ENCODE results near the gene SEBOX. TPM values are rescaled to one million over a fixed set of nuclear protein-coding genes. Genes with fewer than 3 reads are reported as not detected.

SEBOX gene
- total RNA-seq, 4 donors from 2014 or later = not detected

DNA sequence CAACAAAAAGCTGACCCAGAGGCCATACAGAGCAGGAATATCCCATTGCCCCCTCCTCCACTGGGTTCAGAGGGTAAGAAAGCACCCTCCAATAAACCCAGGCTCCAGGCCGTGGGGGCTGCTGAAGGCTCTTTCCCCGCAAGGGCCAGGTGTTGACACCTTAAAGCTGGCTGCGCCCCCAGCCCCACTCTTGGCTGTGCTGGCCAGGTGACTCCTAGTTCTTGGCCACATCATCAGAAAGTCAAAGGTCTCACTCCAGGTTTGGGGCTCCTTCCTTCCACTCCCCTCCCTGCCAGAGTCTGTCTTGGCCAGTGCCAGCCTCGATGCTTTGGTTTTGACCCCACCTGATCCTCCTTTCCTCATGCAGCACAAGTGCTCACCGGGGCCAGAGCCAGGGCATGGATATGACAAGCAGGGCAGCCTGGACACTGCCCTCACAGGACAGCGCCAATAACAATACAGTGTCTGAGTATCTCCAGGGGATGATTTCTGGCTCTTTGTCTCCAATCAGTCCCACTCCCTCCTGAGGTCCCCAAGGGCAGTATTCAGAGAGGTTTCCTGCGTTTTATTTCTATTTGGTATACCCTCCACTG is 32.8 kb upstream of the SEBOX start:
- TF ChIP-seq POLR2A (IDR thresholded peaks at IDR 0.05) (no peak), EP300 (IDR thresholded peaks at IDR 0.05) (no peak)
- TF ChIP-seq, protein P1, sequence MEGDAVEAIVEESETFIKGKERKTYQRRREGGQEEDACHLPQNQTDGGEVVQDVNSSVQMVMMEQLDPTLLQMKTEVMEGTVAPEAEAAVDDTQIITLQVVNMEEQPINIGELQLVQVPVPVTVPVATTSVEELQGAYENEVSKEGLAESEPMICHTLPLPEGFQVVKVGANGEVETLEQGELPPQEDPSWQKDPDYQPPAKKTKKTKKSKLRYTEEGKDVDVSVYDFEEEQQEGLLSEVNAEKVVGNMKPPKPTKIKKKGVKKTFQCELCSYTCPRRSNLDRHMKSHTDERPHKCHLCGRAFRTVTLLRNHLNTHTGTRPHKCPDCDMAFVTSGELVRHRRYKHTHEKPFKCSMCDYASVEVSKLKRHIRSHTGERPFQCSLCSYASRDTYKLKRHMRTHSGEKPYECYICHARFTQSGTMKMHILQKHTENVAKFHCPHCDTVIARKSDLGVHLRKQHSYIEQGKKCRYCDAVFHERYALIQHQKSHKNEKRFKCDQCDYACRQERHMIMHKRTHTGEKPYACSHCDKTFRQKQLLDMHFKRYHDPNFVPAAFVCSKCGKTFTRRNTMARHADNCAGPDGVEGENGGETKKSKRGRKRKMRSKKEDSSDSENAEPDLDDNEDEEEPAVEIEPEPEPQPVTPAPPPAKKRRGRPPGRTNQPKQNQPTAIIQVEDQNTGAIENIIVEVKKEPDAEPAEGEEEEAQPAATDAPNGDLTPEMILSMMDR (IDR thresholded peaks at IDR 0.05) = no peak
- H3K4me1 ChIP-seq = peaks cover 0 to 2% (median 0%) of the 10 kb centered on the region in 4 donors
- 70 to 72% methylated on average over 7 of the region's 7 CpGs for WGBS, 2 donors

DNA sequence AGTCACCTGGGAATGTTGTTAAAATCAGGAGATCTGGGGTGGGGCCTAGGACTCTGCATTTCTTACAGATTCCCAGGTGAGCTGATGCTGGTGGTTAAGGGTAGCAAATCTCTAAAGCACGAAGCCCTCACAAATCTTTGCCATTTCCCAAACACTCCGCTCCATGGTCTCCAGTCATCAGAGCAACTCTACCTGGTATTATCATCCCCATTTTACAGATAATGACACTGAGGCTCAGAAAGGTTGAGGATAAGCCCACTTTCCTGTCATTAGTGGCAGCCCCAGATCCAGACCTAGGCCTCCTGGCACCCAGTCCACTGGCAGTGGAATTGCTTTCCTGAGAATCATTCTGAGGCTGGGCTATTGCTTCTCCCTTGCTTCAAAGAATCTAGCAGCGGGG is 32.3 kb upstream of the SEBOX start:
- 95 to 98% methylated on average over 3 of the region's 3 CpGs for WGBS, 2 donors
- Histone ChIP-seq H3K9me3 (no peaks in the 10 kb centered on the region), H3K27me3 (no peaks in the 10 kb centered on the region), H3K4me3 (no peak overlapping the region), H3K27ac (no peak overlapping the region), H3K36me3 (peaks cover 0 to 99% (median 0%) of the 10 kb centered on the region in 3 donors), H3K4me1 (peaks cover 0 to 2% (median 0%) of the 10 kb centered on the region in 4 donors)
- TF ChIP-seq EP300 (IDR thresholded peaks at IDR 0.05) = no peak
- no peak for TF ChIP-seq POLR2A (IDR thresholded peaks at IDR 0.05)
- TF ChIP-seq, protein P1 (IDR thresholded peaks at IDR 0.05) = no peak
- no peak for DNase-seq (ENCODE audit: low spot score in 2 of 2)

More for the DNA sequence above, 32.8 kb upstream of the SEBOX start:
- H3K27ac ChIP-seq = no peak overlapping the region
- H3K4me3 ChIP-seq = no peak overlapping the region
- DNase-seq (ENCODE audit: low spot score in 2 of 2) = no peak
- H3K36me3 ChIP-seq = peaks cover 0 to 99% (median 0%) of the 10 kb centered on the region in 3 donors
- H3K27me3 ChIP-seq = no peaks in the 10 kb centered on the region
- H3K9me3 ChIP-seq = no peaks in the 10 kb centered on the region

GRCh38 chr17:28396635-28397239 is 31.7 kb upstream of the SEBOX start:
- Histone ChIP-seq H3K27ac (no peak overlapping the region), H3K36me3 (peaks cover 0 to 99% (median 0%) of the 10 kb centered on the region in 3 donors), H3K4me1 (peaks cover 0 to 2% (median 0%) of the 10 kb centered on the region in 4 donors), H3K27me3 (no peaks in the 10 kb centered on the region), H3K4me3 (no peak overlapping the region), H3K9me3 (no peaks in the 10 kb centered on the region)
- WGBS, 2 donors = 77 to 97% methylated on average over 3 to 6 of the region's 6 CpGs
- no peak for DNase-seq (ENCODE audit: low spot score in 2 of 2)
- TF ChIP-seq, protein P1 (IDR thresholded peaks at IDR 0.05) = no peak
- TF ChIP-seq EP300 (IDR thresholded peaks at IDR 0.05) (no peak), POLR2A (IDR thresholded peaks at IDR 0.05) (no peak)

GRCh38 chr17:28395968-28396367 is 31.0 kb upstream of the SEBOX start:
- Histone ChIP-seq H3K27me3 (no peaks in the 10 kb centered on the region), H3K9me3 (no peaks in the 10 kb centered on the region), H3K36me3 (peaks cover 0 to 98% (median 0%) of the 10 kb centered on the region in 3 donors), H3K4me3 (no peak overlapping the region), H3K4me1 (peaks cover 0 to 2% (median 0%) of the 10 kb centered on the region in 4 donors), H3K27ac (no peak overlapping the region)
- DNase-seq (ENCODE audit: low spot score in 2 of 2) = no peak
- TF ChIP-seq, protein P1 (IDR thresholded peaks at IDR 0.05) = no peak
- TF ChIP-seq POLR2A (IDR thresholded peaks at IDR 0.05) = no peak
- no peak for TF ChIP-seq EP300 (IDR thresholded peaks at IDR 0.05)
- 82 to 86% methylated on average over 6 of the region's 6 CpGs for WGBS, 2 donors

DNA sequence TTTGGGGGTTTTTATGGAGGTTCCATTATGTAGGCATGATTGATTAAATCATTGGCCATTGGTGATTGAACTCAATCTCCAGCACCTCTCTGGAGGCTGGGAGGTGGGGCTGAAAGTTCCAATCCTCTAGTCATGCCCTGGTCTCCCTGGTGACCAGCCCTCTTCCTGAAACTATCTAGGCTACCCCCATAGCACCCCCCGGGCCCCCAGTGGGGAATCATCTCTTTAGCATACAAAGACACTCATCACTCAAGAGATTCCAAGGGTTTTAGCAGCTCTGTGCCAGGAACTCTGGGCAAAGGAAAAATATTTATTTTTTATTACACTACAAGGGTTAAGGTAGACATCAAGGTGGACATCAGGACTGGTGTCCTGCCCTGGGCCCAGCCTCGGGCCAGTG is 30.4 kb upstream of the SEBOX start:
- DNase-seq (ENCODE audit: low spot score in 2 of 2) = no peak
- no peaks in the 10 kb centered on the region for H3K9me3 ChIP-seq
- WGBS, 2 donors = 55 to 85% methylated on average over 2 of the region's 2 CpGs
- H3K4me1 ChIP-seq = peaks cover 0 to 2% (median 0%) of the 10 kb centered on the region in 4 donors
- H3K36me3 ChIP-seq = peaks cover 0 to 98% (median 0%) of the 10 kb centered on the region in 3 donors
- no peaks in the 10 kb centered on the region for H3K27me3 ChIP-seq
- H3K27ac ChIP-seq = no peak overlapping the region
- no peak overlapping the region for H3K4me3 ChIP-seq
- TF ChIP-seq POLR2A (IDR thresholded peaks at IDR 0.05) (no peak), EP300 (IDR thresholded peaks at IDR 0.05) (no peak)
- TF ChIP-seq, protein P1 (IDR thresholded peaks at IDR 0.05) = no peak
